ENCODE data around the gene SLC29A3. TPM values are rescaled to one million over a fixed set of nuclear protein-coding genes. Genes with fewer than 3 reads are reported as not detected.
"Not testable (repeated sequence)": the region's sequence is repeated elsewhere in the genome, so short reads cannot be mapped to it uniquely, and the experiment has no call there.

The SLC29A3 gene
- total RNA-seq, 1 experiment from 2014 or later: 5.9 TPM

DNA sequence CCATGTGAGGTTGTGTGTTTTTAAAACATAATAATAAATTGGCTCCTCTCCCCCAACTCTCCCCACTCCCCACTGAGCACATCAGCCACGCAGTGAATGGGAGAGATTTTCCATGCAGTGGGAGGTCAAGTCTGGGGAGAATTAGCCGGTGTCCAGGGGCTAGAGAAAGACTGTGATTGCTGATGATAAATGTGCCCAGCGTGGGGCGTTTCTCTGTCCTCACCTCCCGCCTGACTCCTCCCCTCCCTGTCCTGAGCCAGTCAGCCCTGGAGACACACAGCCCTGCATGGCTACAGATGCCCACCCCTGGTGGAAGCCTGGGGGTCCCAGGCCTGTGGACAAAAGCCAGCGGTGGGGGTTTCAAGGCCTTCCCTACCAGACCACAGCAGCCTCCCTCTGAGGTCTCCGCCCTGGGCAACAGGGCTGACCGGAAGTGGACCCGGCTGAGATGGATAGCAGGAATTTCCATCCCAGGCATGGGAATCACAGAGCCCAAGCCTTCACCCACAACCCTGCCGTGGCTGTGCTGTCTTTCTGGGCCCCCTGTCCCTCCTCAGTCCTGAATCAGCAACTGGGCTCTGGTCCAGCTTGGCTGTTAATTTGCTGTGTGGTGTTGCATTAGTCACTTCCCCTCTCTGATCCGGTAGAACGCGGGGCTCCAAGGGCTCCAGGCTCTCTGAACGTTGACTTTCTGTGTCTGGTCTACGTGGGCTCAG is 46.8 kb upstream of the SLC29A3 start:
- ChIA-PET RAD21 (ENCODE audit: low non-redundant PET in 1 of 2, low total read pairs in 2 of 2, uncharacterized antibody in 2 of 2, unreplicated experiment in 2 of 2) (no interaction called here), CTCF (interaction anchor here (0.6 kb wide), 1 partner anchor 47 kb away, joined by 4 read pairs; no protein-coding TSS in a partner anchor), POLR2A (no interaction called here)
- intact Hi-C loops (cut with micrococcal nuclease): loop anchor here (5.0 kb wide), 1 partner anchor 345 kb away; no protein-coding TSS in a partner anchor
- H3K9me2 ChIP-seq (ENCODE audit: insufficient read depth): no peaks in the 10 kb centered on the region
- no peak overlapping the region for H3K9ac ChIP-seq (ENCODE audit: low read length)
- TF ChIP-seq JUND (IDR thresholded peaks at IDR 0.05): no peak
- TF ChIP-seq EGR1 (IDR thresholded peaks at IDR 0.05; ENCODE audit: low read depth): no peak
- no peak for TF ChIP-seq TCF7L2 (IDR thresholded peaks at IDR 0.05; ENCODE audit: borderline replicate concordance, extremely low read depth, insufficient read depth, insufficient read length)
- no peak for TF ChIP-seq ELF1 (IDR thresholded peaks at IDR 0.05; ENCODE audit: borderline replicate concordance, low read depth)
- TF ChIP-seq CBX3 (IDR thresholded peaks at IDR 0.05; ENCODE audit: low read depth): no peak
- TF ChIP-seq, protein P1, sequence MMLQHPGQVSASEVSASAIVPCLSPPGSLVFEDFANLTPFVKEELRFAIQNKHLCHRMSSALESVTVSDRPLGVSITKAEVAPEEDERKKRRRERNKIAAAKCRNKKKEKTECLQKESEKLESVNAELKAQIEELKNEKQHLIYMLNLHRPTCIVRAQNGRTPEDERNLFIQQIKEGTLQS (IDR thresholded peaks at IDR 0.05): no peak
- H3K4me2 ChIP-seq (ENCODE audit: low read length): peak overlapping the region; percentile 49
- no peaks in the 10 kb centered on the region for H3K36me3 ChIP-seq (ENCODE audit: control insufficient read depth in 1 of 2, insufficient read depth in 2 of 2, low read length in 2 of 2)
- no TSS peak for BruUV-seq (replicated peaks)
- ATAC-seq (no peak; the same call in 1 of the 2 replicates), DNase-seq (ENCODE audit: low read depth, low spot score) (no peak)
- no peaks in the 10 kb centered on the region for H4K20me1 ChIP-seq (ENCODE audit: insufficient read depth)
- H3K27me3 ChIP-seq (ENCODE audit: insufficient read depth, low read length): no peaks in the 10 kb centered on the region
- no peaks in the 10 kb centered on the region for H3K9me3 ChIP-seq (ENCODE audit: control insufficient read depth in 1 of 2, insufficient read depth in 1 of 2, low read depth in 1 of 2, low read length in 2 of 2)
- H2AFZ ChIP-seq (ENCODE audit: low read depth, low read length, poor library complexity, severe bottlenecking): no peak overlapping the region
- peaks cover 26 to 34% of the 10 kb centered on the region in 2 experiments; a peak in 3 of 4 replicates for H3K4me1 ChIP-seq (ENCODE audit: control insufficient read depth in 1 of 2, insufficient read depth in 2 of 2, low read length in 2 of 2)
- H3K79me2 ChIP-seq (ENCODE audit: insufficient read depth, low read length): no peaks in the 10 kb centered on the region
- H3K27ac ChIP-seq (ENCODE audit: low read depth, low read length): no peak overlapping the region
- no peak overlapping the region for H3K4me3 ChIP-seq (replicated peaks in 1 of 2; ENCODE audit: low read depth in 1 of 2, low read length in 2 of 2)

DNA sequence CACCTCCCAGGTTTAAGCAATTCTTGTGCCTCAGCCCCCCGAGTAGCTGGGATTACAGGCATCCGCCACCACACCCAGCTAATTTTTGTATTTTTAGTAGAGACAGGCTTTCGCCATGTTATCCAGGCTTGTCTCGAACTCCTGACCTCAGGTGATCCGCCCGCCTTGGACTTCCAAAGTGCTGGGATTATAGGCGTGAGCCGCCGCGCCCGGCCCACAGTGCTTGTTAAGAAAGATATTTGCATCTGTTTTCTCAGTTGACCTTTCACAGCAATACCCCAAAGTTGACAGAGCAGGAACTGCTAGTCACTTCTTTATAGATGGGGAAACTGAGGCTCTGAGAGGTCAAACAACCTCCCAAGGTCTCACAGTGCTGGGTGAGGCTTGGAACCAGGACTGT is 46.1 kb upstream of the SLC29A3 start:
- Histone ChIP-seq H3K4me1 (ENCODE audit: control insufficient read depth in 1 of 2, insufficient read depth in 2 of 2, low read length in 2 of 2) (peaks cover 26 to 34% of the 10 kb centered on the region in 2 experiments; a peak in 3 of 4 replicates), H3K4me2 (ENCODE audit: low read length) (peak overlapping the region; percentile 49; the same call in 1 of the 2 replicates)
- intact Hi-C loops (cut with micrococcal nuclease): loop anchor here (5.0 kb wide), 1 partner anchor 346 kb away; no protein-coding TSS in a partner anchor
- H3K79me2 ChIP-seq (ENCODE audit: insufficient read depth, low read length); DNase-seq (ENCODE audit: low read depth, low spot score); H2AFZ ChIP-seq (ENCODE audit: low read depth, low read length, poor library complexity, severe bottlenecking); POLR2A ChIA-PET; H4K20me1 ChIP-seq (ENCODE audit: insufficient read depth); ATAC-seq; H3K27me3 ChIP-seq (ENCODE audit: insufficient read depth, low read length); H3K9me2 ChIP-seq (ENCODE audit: insufficient read depth); H3K4me3 ChIP-seq (replicated peaks in 1 of 2; ENCODE audit: low read depth in 1 of 2, low read length in 2 of 2); H3K9ac ChIP-seq (ENCODE audit: low read length); BruUV-seq (replicated peaks); H3K9me3 ChIP-seq (ENCODE audit: control insufficient read depth in 1 of 2, insufficient read depth in 1 of 2, low read depth in 1 of 2, low read length in 2 of 2); H3K36me3 ChIP-seq (ENCODE audit: control insufficient read depth in 1 of 2, insufficient read depth in 2 of 2, low read length in 2 of 2); H3K27ac ChIP-seq (ENCODE audit: low read depth, low read length): not testable (repeated sequence)
- RAD21 ChIA-PET (ENCODE audit: low non-redundant PET in 1 of 2, low total read pairs in 2 of 2, uncharacterized antibody in 2 of 2, unreplicated experiment in 2 of 2): interaction anchor here in 1 of 2 experiments (0.6 kb wide), 1 partner anchor 425 kb away, joined by 4 read pairs; no protein-coding TSS in a partner anchor
- CTCF ChIA-PET: interaction anchor here (0.6 kb wide), 1 partner anchor 46 kb away, joined by 4 read pairs; no protein-coding TSS in a partner anchor
